B cell (primary cell): ENCODE measurements around the gene TEKT2. TPM values are rescaled to one million over a fixed set of nuclear protein-coding genes. Genes with fewer than 3 reads are reported as not detected.

Source experiments
- ATAC-seq: fragments of 200-7000 bp; cut with Tn5 transposase; one replicate; pipeline ENCODE4 v1.10.0; 2021; ENCODE audit warnings: low read depth, mild to moderate bottlenecking, moderate number of reproducible peaks, moderate library complexity
- CTCF ChIA-PET: fragments of 350-600 bp; sonication (Branson Sonifier 250); formaldehyde crosslinking; loops from one replicate; lab custom pipeline; 2021; ENCODE audit warnings: antibody characterized with exemption, inconsistent platforms; lab: Charles Lee
- POLR2A ChIA-PET: fragments of 350-600 bp; sonication (Branson Sonifier 250); formaldehyde crosslinking; loops from one replicate; lab custom pipeline; 2021; ENCODE audit warnings: antibody characterized with exemption; lab: Charles Lee
- DNase-seq: peaks from one replicate; pipeline ENCODE4 v3.0.0; 2013
- H2AFZ ChIP-seq: 2 replicates; pipeline ENCODE4 v1.6.1; 2012; ENCODE audit warnings: mild to moderate bottlenecking, low read depth, low read length; ENCODE audit not compliant: insufficient read depth, poor library complexity, severe bottlenecking
- H3K27ac ChIP-seq, 2 donors: 1 replicate in 1 of 2; 2 replicates in 1 of 2; pipeline ENCODE4 v1.5.1; 2012 to 2013; ENCODE audit warnings: low read length in 2 of 2, mild to moderate bottlenecking in 2 of 2, moderate library complexity in 1 of 2
- H3K27me3 ChIP-seq, 4 experiments: fragments of 200-600 bp in 1 of 4; sonication (generic) in 1 of 4; replicated peaks in 1 of 4; 1 replicate in 2 of 4; 2 replicates in 2 of 4; pipeline versions ENCODE4 v1.6.1 to v1.7.0; 2013 to 2016; ENCODE audit warnings: low read length in 3 of 4, mild to moderate bottlenecking in 2 of 4, mixed read lengths in 1 of 4, moderate library complexity in 1 of 4; ENCODE audit not compliant: insufficient read depth in 4 of 4, control insufficient read depth in 3 of 4; ENCODE audit errors: control extremely low read depth in 1 of 4
- H3K36me3 ChIP-seq, 2 experiments: replicated peaks in 1 of 2; 1 replicate in 1 of 2; 2 replicates in 1 of 2; pipeline versions ENCODE4 v1.6.1 to v1.7.1; 2013; ENCODE audit warnings: low read length in 1 of 2; ENCODE audit not compliant: insufficient read depth in 2 of 2, control insufficient read depth in 1 of 2; ENCODE audit errors: control extremely low read depth in 1 of 2, extremely low read depth in 1 of 2
- H3K4me1 ChIP-seq, 2 donors: fragments of 200-600 bp in 1 of 2; sonication (generic) in 1 of 2; 1 replicate in 1 of 2; 2 replicates in 1 of 2; pipeline versions ENCODE4 v1.5.1 to v1.6.1; 2013 to 2017; ENCODE audit warnings: low read length in 2 of 2; ENCODE audit not compliant: control insufficient read depth in 2 of 2, insufficient read depth in 2 of 2
- H3K4me2 ChIP-seq: replicated peaks from 2 replicates; pipeline ENCODE3; 2012; ENCODE audit warnings: mild to moderate bottlenecking, low read depth, low read length; ENCODE audit not compliant: poor library complexity, severe bottlenecking
- H3K4me3 ChIP-seq, 5 experiments: fragments of 200-600 bp in 1 of 5; sonication (generic) in 1 of 5; 1 replicate in 3 of 5; 2 replicates in 2 of 5; pipeline versions ENCODE4 v1.5.1 to v1.7.0; 2011 to 2016; ENCODE audit warnings: low read length in 4 of 5, mild to moderate bottlenecking in 4 of 5, low read depth in 2 of 5, control low read depth in 1 of 5, moderate library complexity in 1 of 5; ENCODE audit not compliant: insufficient read depth in 1 of 5; ENCODE audit errors: control extremely low read depth in 1 of 5, extremely low read depth in 1 of 5
- H3K79me2 ChIP-seq: fragments of 200-600 bp; sonication (generic); one replicate; pipeline ENCODE4 v1.6.0; 2016; ENCODE audit warnings: low read length; ENCODE audit not compliant: control insufficient read depth, insufficient read depth
- H3K9ac ChIP-seq: fragments of 200-600 bp; sonication (generic); 2 replicates; pipeline ENCODE4 v1.6.1; 2017; ENCODE audit warnings: mild to moderate bottlenecking, low read length, moderate library complexity
- H3K9me3 ChIP-seq, 3 donors: one replicate each; pipeline versions ENCODE4 v1.6.1 to v1.7.1; 2013; ENCODE audit warnings: low read length in 2 of 3; ENCODE audit not compliant: control insufficient read depth in 2 of 3, insufficient read depth in 1 of 3; ENCODE audit errors: control extremely low read depth in 1 of 3
- H4K20me1 ChIP-seq: 2 replicates; pipeline ENCODE4 v1.6.0; 2012; ENCODE audit warnings: mild to moderate bottlenecking, low read length; ENCODE audit not compliant: insufficient read depth, control insufficient read depth, poor library complexity, severe bottlenecking
- H3K27ac Mint-ChIP-seq: one replicate; pipeline ENCODE4 v1.8.0; 2021; ENCODE audit warnings: mixed read lengths
- H3K27me3 Mint-ChIP-seq: one replicate; pipeline ENCODE4 v1.8.0; 2021; ENCODE audit warnings: mixed read lengths
- H3K4me1 Mint-ChIP-seq: one replicate; pipeline ENCODE4 v1.8.0; 2021; ENCODE audit warnings: mixed read lengths
- H3K4me3 Mint-ChIP-seq: one replicate; pipeline ENCODE4 v1.8.0; 2021; ENCODE audit warnings: mixed read lengths
- H3K9me3 Mint-ChIP-seq: one replicate; pipeline ENCODE4 v1.8.0; 2022; ENCODE audit warnings: mixed read lengths; ENCODE audit not compliant: insufficient read depth
- CTCF ChIP-seq: fragments of 200-600 bp; IDR thresholded peaks from one replicate; pipeline ENCODE4 v1.8.0; 2022; ENCODE audit warnings: antibody characterized with exemption, mild to moderate bottlenecking
- EZH2 ChIP-seq: IDR thresholded peaks from 2 replicates; pipeline ENCODE4 v1.6.1; 2012; ENCODE audit warnings: borderline replicate concordance, low read depth, mild to moderate bottlenecking, moderate library complexity, low read length; ENCODE audit not compliant: insufficient read depth, poor library complexity, severe bottlenecking
- WGBS: methylation state at CpG from one replicate; pipeline ENCODE4 v1.1.5; 2013; ENCODE audit warnings: missing lambda C conversion rate; ENCODE audit not compliant: insufficient coverage; 5-methylcytosine and 5-hydroxymethylcytosine counted together
- intact Hi-C: fragments of 100-400 bp; cut with micrococcal nuclease; formaldehyde crosslinking; loops from one replicate; pipeline ENCODE4 v1.10.0; 2022
- polyA plus RNA-seq: library from polyadenylated mRNA; depleted of rRNA; stranded (reverse); fragments of >200 nt; gene quantifications from 2 replicates; pipeline ENCODE4 v1.2.3, GENCODE V29; 2012
- total RNA-seq, 2 donors: library from RNA; stranded (reverse); fragments of 120-200 nt in 1 of 2; gene quantifications; 1 replicate in 1 of 2; 2 replicates in 1 of 2; pipeline versions ENCODE4 v1.2.3 to v1.2.4, GENCODE V29; 2013 to 2022

TEKT2 gene
- total and polyA plus RNA-seq, 2 donors (not counting 1 experiment from before 2014, with no cell fraction given) = not detected

DNA sequence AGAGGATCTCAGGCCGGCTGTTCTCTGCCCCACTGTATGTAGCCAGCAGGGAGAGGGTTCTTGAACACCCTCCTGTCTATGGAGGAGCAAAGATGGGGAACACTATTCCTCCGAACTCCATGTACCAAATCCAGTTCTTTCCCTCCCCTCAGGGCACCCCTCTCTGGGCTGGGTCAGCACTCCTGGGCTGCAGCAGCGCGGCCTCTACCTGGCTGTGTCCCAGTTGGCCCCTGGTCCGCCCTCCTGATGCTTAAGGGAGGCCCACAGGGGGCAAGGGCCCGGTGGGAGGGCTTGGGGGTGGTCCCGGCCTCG, 4.3 kb downstream of the TEKT2 start:
- peak overlapping the region; percentile 97 for H3K4me3 Mint-ChIP-seq
- H3K27me3 Mint-ChIP-seq = peaks cover 16% of the 10 kb centered on the region
- ChIA-PET POLR2A (interaction anchor here (0.6 to 1.5 kb wide), 3 partner anchors 9 to 136 kb away, joined by 3 to 5 read pairs (median 4); partner anchors contain the start of gene THRAP3), CTCF (no interaction called here)
- ATAC-seq = peak; percentile 5
- H3K27ac Mint-ChIP-seq = peak overlapping the region; percentile 94
- TF ChIP-seq CTCF (no peak), EZH2 (no peak)
- H3K4me1 ChIP-seq = peaks cover 26 to 32% of the 10 kb centered on the region in 2 donors
- peak overlapping the region in 4 of 5 experiments; percentile 83 to 98 (median 90) for H3K4me3 ChIP-seq
- peaks cover 45% of the 10 kb centered on the region for H3K79me2 ChIP-seq
- peaks cover 22% of the 10 kb centered on the region for H3K4me1 Mint-ChIP-seq
- peaks cover 0 to 22% of the 10 kb centered on the region in 2 experiments for H3K36me3 ChIP-seq
- WGBS = 18% methylated on average over 7 of the region's 8 CpGs
- intact Hi-C loops = loop anchor here (1.0 to 2.0 kb wide), 6 partner anchors 61 to 362 kb away; partner anchors contain the start of genes AGO1, AGO3, OSCP1 and THRAP3
- peak overlapping the region; percentile 50 to 92 for H3K27ac ChIP-seq
- no peaks in the 10 kb centered on the region for H4K20me1 ChIP-seq
- no peaks in the 10 kb centered on the region for H3K9me3 Mint-ChIP-seq
- H3K9ac ChIP-seq = peak overlapping the region; percentile 94
- H3K4me2 ChIP-seq = peak overlapping the region; percentile 87
- peaks cover 0 to 24% (median 12%) of the 10 kb centered on the region in 4 experiments for H3K27me3 ChIP-seq
- H3K9me3 ChIP-seq = peaks cover 0 to 3% (median 0%) of the 10 kb centered on the region in 3 donors
- H2AFZ ChIP-seq = peak overlapping the region; percentile 96
- DNase-seq = no peak
